ENCODE data around the gene SV2C.

The SV2C gene

DNA sequence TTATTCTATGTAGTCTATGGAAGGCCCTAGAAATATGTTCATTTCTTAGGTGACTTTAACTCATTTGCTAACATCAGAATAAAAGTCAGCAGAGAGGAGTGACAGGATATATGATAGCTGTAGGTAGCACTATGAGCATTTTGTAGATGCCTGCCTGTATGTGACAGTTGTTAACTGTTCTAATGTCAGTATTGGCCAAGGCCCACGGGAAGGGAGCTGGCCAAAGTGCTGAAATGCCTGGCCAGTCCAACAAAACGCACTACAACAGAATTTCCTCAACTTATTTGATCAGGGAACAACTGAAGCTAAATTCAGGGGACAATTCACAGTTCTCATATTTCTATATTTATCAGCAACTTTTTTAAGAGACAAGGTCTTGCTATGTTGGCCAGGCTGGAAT, 20.8 kb downstream of the SV2C start:
- DNase-seq (ENCODE audit: low read depth): no peak

DNA sequence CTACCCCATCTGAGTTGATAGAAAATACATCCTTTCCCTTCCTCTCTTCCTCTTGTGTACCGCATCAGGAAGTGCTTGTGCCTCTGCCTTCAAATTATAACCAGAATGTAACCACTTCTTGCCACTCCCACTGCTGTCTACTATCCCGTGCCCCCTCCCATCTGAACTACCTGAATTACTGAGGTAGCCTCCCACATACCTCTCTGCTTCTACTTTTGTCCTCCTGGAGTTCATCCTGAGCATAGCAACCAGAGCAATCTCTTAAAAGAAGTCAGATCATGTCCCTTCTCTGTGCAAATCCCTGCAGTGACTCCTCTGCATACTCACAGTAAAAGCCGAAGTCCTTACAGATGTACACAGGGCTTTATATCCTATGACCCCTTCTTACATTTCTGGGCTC, 23.0 kb downstream of the SV2C start:
- DNase-seq (ENCODE audit: low read depth): no peak

DNA sequence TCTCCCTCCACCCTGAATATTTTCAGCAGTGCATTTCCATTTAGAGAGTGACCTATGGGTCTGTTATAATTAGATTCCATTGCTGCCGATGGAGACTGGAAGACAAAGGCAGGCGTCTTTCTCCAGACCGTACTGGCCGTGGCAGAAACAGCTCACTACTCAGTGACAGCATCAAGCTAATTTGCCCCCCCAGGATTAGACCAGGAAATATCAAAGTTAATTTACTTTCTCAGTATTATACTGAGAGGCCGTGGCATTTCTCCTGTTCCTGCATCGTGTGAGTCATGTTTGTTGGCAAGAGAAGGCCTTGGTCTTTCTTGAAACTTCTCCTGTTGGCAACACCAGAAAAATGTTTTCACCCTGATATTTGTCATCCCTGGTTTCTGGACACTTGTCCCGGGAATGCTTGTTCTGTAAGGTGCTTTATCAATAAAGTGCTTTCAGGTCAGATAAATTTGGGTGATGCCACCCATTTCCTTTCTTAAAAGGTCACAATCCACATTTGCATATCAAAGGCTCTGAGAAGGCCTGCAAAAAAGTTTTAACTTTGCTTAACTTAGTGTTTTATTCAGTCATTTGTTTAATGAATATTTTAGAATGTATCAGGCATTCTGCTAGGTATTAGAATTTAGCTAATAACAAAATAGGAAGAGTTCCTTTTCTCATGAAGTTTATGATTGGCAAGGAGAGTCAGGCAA, 28.4 kb downstream of the SV2C start:
- no peak for DNase-seq (ENCODE audit: low read depth)

DNA sequence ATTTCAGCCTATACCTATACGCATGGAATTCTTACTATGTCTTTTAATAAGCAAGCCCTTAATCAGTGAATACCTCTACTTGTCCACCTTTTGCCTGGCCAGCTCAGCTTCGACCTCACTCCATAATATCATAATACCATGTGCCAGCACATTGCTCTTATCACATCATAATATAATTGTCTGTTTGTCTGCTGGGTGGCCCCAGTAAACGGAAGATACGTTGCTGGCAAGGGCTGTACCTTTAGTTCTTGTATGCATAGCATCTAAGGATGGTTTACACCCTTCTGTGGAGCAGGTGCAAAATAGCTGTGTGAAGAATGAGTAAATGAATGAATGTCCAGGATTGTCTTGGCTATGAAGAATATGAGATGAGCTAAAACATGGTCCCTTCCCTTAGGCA, 29.9 kb downstream of the SV2C start:
- DNase-seq (ENCODE audit: low read depth): no peak

DNA sequence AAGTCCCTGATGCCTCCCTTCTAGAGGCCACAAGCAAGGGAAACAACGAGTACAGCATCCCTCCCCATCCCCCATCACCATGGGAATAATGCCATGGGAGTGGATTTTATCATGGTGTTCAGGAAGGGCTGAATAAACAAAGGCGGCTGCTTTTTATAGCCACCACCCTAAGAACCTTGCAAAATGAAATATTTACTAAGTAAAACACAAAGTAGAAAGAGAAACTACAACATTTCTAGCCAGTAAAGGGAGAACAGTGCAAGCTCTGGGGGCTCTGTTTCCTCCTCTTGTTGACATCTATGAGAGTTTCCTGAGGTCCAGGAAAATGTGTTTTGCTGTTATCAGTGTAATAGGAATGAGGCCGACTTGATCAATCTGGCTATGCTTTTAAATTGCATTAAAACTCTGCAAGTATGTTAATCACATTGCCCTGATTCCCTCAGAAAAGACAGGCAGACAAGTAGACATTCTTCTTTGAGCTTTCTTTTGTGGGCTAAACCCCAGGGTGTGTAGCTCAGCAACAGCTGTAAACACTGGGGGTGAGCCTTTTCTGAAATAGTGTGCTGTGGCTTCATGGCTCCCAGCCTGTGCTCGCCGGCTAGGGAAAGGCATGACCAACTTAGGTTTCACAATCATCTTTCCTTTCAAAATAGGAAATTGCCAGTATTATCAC, 31.1 kb downstream of the SV2C start:
- no peak for DNase-seq (ENCODE audit: low read depth)

DNA sequence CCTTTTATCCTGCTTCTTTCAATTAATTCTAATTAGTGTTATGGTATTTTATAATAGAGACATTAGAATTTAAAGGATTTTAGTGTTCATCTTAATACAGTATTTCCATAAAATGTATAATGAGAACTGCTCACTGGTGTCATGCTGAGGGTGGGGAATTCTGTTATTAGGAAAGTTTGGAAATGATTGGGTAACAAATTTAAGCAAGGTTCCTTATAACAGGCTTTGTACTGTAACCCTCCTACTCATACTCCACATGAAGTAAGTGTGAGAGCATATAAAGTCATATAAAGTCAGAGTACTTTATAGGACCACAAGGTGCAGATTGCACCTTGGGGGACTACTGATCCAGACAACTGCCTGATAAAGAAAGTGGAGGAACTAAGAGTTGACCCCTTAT, 42.2 kb downstream of the SV2C start:
- no peak for DNase-seq (ENCODE audit: low read depth)

DNA sequence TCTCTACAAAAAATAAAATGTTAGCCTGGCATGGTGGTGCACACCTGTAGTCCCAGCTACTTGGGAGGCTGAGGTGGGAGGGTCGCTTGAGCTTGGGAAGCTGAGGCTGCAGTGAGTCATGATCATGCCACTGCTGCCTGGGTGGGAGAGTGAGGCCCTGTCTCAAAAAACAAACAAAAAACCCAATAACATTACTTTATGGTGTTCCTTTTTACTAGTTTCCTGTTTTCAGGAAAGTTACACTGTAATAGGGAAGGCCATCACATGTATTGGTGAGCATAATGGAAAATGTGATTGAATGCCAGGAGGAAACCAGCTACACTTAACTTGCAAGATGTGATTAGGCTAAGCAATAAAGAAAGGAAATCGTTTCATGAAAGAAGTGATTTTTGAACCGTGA, 42.7 kb downstream of the SV2C start:
- no peak for DNase-seq (ENCODE audit: low read depth)

DNA sequence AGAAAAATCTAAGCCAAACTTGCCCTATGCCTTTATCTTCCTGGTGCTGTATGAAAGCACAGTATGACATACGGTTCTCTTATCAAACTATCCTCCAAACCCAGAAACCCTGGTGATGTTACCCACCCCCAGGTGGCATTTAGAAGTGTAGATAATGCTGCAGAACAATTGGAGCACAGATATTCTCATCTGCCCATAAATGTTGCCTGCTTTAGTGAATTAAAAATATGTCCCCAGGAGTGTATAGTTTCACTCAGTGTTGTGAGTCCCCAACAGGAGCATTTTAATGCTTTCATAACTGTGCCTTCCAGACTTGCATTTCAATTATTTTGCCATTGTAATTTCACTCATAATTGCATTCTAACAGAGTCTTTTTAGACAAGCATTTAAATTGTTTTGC, 50.8 kb downstream of the SV2C start:
- DNase-seq (ENCODE audit: low read depth): no peak

DNA sequence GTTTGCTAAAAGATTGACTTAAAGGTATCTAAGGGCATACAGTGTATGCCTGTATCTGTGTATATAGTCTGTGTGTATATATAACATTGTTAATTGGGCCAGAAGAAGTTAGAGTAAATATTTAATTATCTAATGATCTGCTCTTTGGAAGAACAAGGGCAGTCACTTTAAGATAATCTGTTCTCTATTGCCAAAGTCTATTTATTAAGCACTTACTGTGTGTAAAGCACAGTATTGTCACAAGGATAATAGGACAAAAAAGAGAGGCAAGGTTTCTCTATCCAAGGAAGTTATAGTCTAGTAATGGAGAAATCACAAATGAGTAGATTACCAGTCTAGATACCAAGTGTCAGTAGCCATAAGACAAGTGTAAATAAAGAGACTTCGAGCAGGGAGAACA, 51.5 kb downstream of the SV2C start:
- no peak for DNase-seq (ENCODE audit: low read depth)

DNA sequence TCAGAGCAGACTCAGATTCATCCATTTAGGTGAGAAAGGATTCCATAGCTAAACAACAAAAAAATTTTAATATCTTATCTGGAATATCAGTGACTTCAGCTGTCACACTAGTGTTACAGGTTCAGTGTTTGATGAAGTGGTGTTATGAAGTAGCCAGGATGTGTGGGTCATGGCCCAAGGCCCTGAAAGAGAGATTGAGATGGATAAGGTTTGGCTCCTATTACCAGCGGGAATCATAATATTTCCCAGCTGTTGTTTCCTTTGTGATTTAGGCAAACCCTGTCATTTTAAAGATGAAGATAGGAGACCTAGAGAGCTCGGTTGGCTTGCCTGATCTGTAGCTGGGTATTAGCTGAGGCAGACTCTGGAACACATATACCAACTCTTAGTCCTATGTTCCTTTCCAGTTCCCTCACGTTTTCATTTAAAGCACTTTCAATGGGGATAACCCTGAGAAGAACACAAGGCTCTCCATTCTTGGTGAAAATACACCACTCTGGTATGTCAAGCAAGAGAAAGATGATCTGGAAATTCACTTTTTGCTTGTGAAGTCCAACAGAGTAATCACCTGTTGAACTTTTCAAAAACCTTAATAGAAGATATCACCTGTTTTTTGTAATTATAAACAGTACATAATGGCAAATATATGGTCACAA, 54.8 kb downstream of the SV2C start:
- DNase-seq (ENCODE audit: low read depth): no peak

DNA sequence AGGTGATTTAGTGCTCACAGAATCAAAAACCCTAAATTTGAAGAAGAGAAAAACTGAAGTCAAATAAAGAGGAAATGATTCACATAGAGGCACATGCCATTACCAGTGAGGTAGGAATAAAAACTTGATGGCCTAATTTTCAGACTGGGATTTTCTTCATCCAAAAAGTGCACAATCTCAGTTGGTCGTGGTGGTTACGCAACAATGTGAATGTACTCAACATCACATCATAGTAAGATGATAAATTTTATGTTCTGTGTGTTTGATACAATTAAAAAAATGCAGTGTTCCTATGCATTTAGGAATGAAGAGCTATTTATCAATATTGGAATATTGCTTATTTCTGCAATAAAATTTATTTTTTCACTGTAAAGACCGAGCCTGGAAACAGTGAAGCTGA, 60.7 kb downstream of the SV2C start:
- no peak for DNase-seq (ENCODE audit: low read depth)

DNA sequence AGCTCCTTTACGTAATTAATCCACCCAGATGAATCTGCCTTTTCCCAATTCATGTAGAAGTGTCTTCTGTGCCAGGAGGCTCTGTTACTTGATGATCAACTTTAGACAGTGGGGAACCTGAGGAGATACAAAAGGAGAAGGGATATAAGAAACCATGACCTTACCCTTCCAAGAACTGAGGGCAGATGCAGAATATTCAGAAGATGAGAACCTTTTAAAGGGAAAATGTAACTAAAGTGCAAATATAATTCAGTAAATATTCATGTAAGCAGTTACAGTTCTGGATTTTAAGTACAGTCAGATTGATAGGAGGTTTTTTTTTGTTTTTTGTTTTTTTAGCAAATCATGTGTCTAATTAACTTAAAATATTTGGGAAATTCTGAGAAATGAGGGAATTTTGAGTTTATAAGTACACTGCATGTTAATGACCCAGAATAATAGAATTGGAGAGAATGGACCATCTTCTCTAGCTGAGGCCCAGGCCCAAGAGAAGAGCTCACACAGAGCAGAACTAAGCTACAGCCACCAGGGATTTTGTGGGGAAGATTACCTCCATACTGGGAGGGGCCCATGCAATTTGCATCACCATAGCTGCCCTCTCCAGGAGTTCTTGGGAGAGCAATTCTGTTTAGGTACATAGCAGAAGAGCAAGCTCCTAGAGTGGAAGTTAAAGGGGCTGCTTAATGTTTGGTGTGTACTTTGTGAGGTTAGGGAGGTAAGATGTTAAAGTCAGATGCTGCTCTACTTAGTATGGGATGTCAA, 61.5 kb downstream of the SV2C start:
- no peak for DNase-seq (ENCODE audit: low read depth)

DNA sequence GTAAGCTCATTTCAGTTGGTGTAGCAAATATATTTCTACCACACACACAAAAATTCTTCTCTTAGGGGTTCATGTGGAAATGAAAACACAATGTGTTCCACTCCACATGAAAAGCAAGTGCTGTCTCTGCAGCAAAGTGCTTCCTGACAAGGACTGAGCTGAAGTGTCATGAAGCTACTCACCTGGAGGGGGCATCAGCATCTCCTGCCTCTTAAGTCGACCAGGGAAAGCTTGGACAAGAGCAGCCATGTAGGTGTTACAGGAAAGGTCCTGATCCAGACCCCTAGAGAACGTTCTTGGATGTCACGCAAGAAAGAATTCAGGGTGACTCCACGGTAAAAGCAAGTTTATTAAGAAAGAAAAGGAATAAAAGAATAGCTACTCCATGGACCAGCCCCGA, 62.8 kb downstream of the SV2C start:
- DNase-seq (ENCODE audit: low read depth): no peak

DNA sequence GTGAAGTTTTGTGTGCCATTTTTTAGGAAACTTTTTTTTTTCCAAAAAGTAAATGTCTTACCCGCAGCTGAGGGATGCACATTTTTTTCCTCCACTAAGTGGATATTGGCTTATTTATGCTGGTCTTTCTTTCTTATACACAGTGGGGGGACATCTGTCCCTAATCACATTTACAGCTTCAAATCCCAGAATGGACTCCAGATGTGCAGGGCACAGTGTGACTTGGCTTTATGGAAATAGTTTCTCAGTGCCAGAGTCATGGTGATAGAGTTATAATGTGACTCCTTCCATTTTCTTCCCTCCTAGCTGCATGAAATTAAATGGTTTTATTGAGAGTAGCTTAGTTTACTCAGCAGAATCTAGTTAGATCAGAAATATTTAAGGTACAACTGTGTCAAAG, 66.5 kb downstream of the SV2C start:
- no peak for DNase-seq (ENCODE audit: low read depth)

DNA sequence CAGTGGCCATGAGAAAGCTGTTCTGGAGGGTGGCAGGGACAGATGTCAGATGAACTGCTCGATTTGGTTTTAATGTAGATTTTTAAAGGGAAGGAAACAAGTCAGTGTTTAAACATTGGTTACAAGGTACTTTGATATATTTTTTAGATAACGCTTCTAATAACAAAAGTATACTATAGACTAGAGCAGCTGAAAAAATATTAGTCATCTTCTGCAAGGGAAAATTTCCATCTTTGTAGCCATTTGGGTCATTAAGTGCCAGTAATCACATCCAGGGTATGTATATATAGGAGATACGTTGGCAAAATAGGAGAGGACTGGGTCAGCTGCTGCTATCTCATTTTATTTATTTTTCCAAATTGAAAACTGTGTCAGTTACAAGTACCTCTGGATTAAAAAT, 69.0 kb downstream of the SV2C start:
- no peak for DNase-seq (ENCODE audit: low read depth)

DNA sequence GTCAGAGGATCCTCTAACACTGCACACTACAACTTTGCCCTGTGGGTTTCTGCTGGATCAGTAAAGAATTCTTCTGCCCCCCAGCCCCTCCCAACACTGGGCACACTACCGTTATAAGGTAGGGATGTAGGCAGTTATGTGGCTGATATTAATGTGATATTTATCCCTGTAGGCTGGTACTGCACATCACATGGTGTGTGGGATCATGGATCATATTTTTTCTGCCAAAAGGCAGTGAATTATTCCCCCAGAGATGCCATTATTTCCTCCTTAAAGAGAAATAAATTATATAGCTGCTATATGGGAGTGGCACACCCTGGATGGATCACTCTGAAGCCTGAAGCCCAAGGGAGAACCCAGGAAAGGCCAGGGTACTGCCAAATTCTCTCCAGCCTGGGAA, 69.5 kb downstream of the SV2C start:
- DNase-seq (ENCODE audit: low read depth): no peak

DNA sequence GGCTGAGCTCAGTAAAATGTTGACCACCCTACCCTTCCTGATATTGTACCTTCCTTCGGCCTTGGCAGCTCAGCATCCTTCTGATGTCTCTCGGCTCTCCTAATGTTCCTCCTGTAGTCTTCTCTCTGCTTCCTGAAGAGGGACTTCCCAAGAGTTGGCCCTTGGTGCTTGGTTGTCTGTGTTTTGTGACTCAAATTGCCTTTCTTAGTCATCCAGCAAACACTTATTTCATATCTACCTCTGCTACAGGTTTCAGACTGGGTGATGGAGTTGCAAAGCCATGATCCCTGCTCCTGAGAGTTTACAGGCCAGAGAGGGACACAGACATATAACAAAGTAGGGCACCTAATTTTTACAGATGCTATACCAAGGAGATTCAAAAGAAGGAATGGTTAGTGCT, 70.1 kb downstream of the SV2C start:
- no peak for DNase-seq (ENCODE audit: low read depth)

DNA sequence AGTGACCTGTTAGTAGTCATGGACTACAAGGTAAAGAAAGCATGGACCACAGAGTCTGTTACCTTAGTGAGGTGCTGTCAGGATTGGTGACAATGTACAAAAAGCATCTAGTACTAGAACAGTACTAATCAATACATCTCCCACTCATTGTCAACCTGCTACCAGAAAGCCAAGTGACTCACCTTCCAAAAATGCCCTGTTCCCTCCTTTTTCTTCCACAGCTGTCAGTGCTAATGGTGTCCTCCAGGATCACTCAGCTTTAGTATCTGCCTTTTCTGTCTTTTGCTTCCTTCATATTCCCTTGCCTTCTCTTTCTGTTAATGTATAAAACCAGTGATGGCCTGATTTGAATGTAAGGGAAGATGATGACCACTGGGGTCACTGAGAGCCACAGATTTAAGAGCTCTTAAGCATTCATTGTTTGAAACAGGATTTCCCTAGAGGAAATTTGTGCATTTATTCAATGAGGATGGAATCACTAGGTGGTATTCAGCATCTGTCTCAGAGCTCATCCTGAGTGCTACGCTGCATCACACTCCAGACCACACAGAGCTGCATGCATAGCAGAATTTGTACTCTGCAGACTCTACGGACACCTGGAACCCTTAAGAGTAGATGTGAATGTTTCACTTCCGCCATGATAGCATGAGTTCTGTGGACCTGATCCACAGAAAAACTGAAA, 71.0 kb downstream of the SV2C start:
- DNase-seq (ENCODE audit: low read depth): no peak

DNA sequence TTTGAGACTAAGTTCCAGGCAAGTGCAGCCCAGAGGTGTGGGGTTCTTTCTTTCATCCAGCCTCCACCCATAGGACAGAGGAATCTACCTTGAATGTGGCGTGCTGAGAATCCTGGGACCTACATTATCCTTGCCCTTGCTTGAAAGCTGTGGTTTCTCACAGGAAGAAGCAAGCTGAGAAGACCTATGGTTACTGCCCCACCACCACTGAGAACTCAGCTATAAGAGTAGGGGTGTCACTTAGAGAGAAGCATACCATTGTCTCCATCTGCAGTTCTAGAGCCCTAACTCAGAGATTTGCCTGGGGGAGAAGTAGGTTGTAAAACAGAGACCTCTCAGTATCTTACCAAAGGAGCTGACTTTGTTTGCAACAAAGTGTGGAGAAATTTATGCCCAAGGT, 72.4 kb downstream of the SV2C start:
- DNase-seq (ENCODE audit: low read depth): no peak

DNA sequence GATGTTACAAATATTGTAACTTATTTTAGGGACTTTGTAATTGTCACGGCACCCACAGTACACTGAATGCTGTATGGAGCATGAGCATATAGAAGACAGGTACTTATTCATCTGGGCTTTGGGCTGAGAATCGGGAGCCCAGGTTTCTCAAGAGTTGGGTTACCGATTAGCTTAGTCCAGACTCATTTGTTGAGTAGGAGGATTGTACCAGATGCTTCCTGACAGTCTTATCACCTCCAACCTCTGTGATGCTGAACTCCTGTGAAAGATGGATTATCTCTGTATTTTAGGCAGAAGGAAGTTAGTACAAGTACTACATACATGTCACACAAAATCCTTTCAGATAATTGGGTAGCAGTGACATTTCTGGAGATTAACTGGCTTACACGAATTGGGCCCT, 79.2 kb downstream of the SV2C start:
- DNase-seq (ENCODE audit: low read depth): no peak

DNA sequence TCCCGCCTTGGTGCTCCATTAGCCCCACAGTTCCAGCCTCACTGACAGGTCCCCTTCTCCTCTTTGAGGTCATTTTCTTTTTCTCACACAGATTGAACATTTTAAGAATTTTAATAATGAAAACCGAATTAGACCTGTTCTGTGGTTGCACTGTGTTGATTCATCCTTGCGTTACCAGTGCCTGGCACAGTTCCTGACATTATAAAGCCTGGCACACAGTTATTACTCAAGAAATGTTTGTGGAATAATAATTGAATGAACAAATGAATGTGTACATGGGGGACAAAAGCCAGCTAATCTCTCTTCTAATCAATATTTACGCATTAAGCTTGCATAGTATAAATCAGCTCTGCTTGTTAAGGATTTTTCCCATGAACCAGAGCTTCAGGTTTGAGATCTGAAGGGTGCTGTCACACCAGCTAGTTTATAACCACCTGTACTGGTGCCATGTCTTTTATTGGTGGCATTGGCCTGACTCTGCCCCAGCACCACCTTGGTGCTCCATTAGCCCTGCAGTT, 80.0 kb downstream of the SV2C start:
- DNase-seq (ENCODE audit: low read depth): no peak

DNA sequence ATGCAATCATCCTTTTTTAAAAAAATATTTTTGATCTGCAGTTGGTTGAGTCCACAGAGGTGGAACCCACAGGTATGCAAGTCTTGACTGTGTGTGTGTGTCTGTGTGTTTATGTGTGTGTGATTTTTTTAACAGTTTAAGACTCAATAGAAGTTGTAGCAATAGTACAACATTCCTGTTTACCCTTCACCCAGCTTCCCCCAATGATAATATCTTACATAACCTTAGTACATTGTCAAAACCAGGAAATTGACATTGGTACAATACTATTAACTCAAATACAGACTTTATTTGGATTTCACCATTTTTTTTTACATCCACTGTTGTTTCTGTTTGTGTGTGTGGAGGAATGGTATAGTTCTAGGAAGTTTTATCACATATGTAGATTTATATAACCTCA, 81.8 kb downstream of the SV2C start:
- DNase-seq (ENCODE audit: low read depth): no peak
